Subcutaneous abdominal adipose tissue (tissue), 5 donors: ENCODE measurements around the gene IFITM2.
A peak's percentile ranks its signal among the peaks of the same experiment; 100 is the strongest.
"Not testable (repeated sequence)": the region's sequence is repeated elsewhere in the genome, so short reads cannot be mapped to it uniquely, and the experiment has no call there.

Source experiments
- H3K27ac ChIP-seq: one replicate; pipeline ENCODE4 v1.7.0; 2013; ENCODE audit warnings: low read depth, mild to moderate bottlenecking, inconsistent platforms, low read length, moderate library complexity
- H3K27me3 ChIP-seq, 5 donors: one replicate each; pipeline ENCODE4 v1.7.0; 2013; ENCODE audit warnings: low read length in 5 of 5, inconsistent platforms in 1 of 5; ENCODE audit not compliant: control insufficient read depth in 5 of 5, insufficient read depth in 4 of 5
- H3K36me3 ChIP-seq, 5 donors: one replicate each; pipeline ENCODE4 v1.7.0; 2013; ENCODE audit warnings: low read length in 5 of 5; ENCODE audit not compliant: control insufficient read depth in 5 of 5, insufficient read depth in 5 of 5
- H3K4me1 ChIP-seq, 5 donors: one replicate each; pipeline ENCODE4 v1.7.0; 2013; ENCODE audit warnings: low read length in 5 of 5, mild to moderate bottlenecking in 3 of 5, moderate library complexity in 1 of 5; ENCODE audit not compliant: control insufficient read depth in 5 of 5, insufficient read depth in 5 of 5
- H3K4me3 ChIP-seq, 5 donors: one replicate each; pipeline ENCODE4 v1.7.0; 2013; ENCODE audit warnings: low read length in 5 of 5, low read depth in 1 of 5
- H3K9ac ChIP-seq, 5 donors: one replicate each; pipeline ENCODE4 v1.7.0; 2013; ENCODE audit warnings: low read length in 5 of 5, mild to moderate bottlenecking in 4 of 5, moderate library complexity in 3 of 5
- H3K9me3 ChIP-seq, 5 donors: one replicate each; pipeline ENCODE4 v1.7.0; 2013; ENCODE audit warnings: low read length in 5 of 5; ENCODE audit not compliant: control insufficient read depth in 5 of 5
- donor health status: healthy.
- donor health status: healthy.
- donor health status: healthy.
- donor health status: healthy.
- donor health status: healthy.

Gene IFITM2

DNA sequence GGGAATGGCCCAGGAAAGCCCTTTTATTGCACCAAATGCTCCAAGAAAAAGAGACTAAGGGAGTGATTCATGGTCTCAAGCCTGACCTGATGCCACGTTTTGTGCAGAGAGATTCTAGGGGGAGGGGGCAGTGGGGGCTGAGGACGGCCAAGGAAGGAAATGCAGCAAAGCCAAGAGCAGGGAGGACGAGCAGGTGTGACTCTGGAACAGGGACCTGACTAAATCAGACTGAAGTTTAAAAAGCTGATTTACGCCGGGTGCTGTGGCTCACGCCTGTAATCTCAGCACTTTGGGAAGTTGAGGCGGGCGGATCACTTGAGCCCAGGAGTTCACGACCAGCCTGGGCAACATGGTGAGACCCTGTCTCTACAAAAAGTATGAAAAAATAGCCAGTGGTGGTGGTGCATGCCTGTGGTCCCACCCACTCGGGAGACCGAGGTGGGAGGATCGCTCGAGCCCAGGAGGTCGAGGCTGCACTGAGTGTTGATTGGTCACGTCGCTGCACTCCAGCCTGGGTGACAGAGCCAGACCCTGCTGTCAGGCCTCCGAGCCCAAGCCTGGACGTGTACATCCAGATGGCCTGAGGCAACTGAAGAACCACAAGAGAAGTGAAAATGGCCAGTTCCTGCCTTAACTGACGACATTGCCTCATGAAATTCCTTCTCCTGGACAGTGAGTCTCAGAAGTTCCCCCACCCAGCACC, 23.9 kb downstream of the IFITM2 start:
- H3K9ac ChIP-seq: no peak overlapping the region
- no peaks in the 10 kb centered on the region for H3K27me3 ChIP-seq
- H3K4me1 ChIP-seq: peaks cover 5 to 31% (median 25%) of the 10 kb centered on the region in 5 donors
- no peaks in the 10 kb centered on the region for H3K36me3 ChIP-seq
- H3K27ac ChIP-seq: no peak overlapping the region
- H3K4me3 ChIP-seq: no peak overlapping the region
- H3K9me3 ChIP-seq: no peaks in the 10 kb centered on the region

GRCh38 chr11:332651-333480, 25.2 kb downstream of the IFITM2 start:
- no peak overlapping the region for H3K4me3 ChIP-seq
- H3K9ac ChIP-seq: no peak overlapping the region
- H3K9me3 ChIP-seq: no peaks in the 10 kb centered on the region
- no peaks in the 10 kb centered on the region for H3K27me3 ChIP-seq
- peaks cover 7 to 23% (median 17%) of the 10 kb centered on the region in 5 donors for H3K4me1 ChIP-seq
- no peak overlapping the region for H3K27ac ChIP-seq
- H3K36me3 ChIP-seq: no peaks in the 10 kb centered on the region

- not testable (repeated sequence) for H3K27me3 ChIP-seq, H3K9ac ChIP-seq
- H3K4me1 ChIP-seq: peaks cover 7 to 23% (median 17%) of the 10 kb centered on the region in 5 donors
Measured at GRCh38 chr11:333616-334263, 26.1 kb downstream of the IFITM2 start.

GRCh38 chr11:334264-334994, 26.8 kb downstream of the IFITM2 start:
- Histone ChIP-seq H3K9ac (peak overlapping the region in 1 of 5 donors; percentile 41), H3K27me3 (no peaks in the 10 kb centered on the region), H3K4me3 (no peak overlapping the region), H3K4me1 (peaks cover 7 to 23% (median 17%) of the 10 kb centered on the region in 5 donors), H3K9me3 (no peaks in the 10 kb centered on the region), H3K27ac (no peak overlapping the region), H3K36me3 (no peaks in the 10 kb centered on the region)

More at GRCh38 chr11:333616-334263, 26.1 kb downstream of the IFITM2 start:
- not testable (repeated sequence) for H3K4me3 ChIP-seq, H3K36me3 ChIP-seq, H3K9me3 ChIP-seq, H3K27ac ChIP-seq

- Histone ChIP-seq H3K27me3 (no peaks in the 10 kb centered on the region), H3K9ac (peak overlapping the region in 3 of 5 donors; percentile 28 to 39 (median 33)), H3K9me3 (no peaks in the 10 kb centered on the region), H3K4me3 (no peak overlapping the region), H3K27ac (peak overlapping the region; percentile 52), H3K36me3 (no peaks in the 10 kb centered on the region), H3K4me1 (peaks cover 7 to 23% (median 17%) of the 10 kb centered on the region in 5 donors)
Measured at GRCh38 chr11:335779-336658, 28.4 kb downstream of the IFITM2 start.

- Histone ChIP-seq H3K4me1 (peaks cover 7 to 23% (median 17%) of the 10 kb centered on the region in 5 donors), H3K36me3 (no peaks in the 10 kb centered on the region), H3K27me3 (no peaks in the 10 kb centered on the region), H3K9ac (no peak overlapping the region), H3K4me3 (no peak overlapping the region), H3K9me3 (no peaks in the 10 kb centered on the region), H3K27ac (peak overlapping the region; percentile 52)
Measured at GRCh38 chr11:336659-337198, 29.1 kb downstream of the IFITM2 start.

DNA sequence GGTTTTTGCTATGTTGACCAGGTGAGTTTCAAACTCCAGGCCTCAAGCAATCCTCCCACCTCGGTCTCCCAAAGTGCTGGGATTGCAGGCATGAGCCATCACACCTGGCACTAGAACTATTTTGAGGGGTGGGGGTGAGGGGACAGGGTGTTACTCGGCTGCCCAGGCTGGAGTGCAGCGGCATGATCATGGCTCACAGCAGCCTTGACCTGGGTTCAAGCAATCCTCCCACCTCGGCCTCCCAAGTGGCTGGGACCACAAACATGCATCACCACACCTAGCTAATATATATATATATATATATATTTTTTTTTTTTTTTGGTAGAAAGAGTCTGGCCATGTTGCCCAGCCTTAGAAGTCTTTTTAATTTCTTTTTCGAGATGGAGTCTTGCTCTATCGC, 30.1 kb downstream of the IFITM2 start:
- no peaks in the 10 kb centered on the region for H3K9me3 ChIP-seq
- H3K27me3 ChIP-seq: no peaks in the 10 kb centered on the region
- H3K27ac ChIP-seq: no peak overlapping the region
- no peaks in the 10 kb centered on the region for H3K36me3 ChIP-seq
- H3K4me3 ChIP-seq: no peak overlapping the region
- peaks cover 7 to 23% (median 17%) of the 10 kb centered on the region in 5 donors for H3K4me1 ChIP-seq
- no peak overlapping the region for H3K9ac ChIP-seq

- Histone ChIP-seq H3K9me3 (no peaks in the 10 kb centered on the region), H3K9ac (no peak overlapping the region), H3K36me3 (no peaks in the 10 kb centered on the region), H3K27ac (no peak overlapping the region), H3K4me1 (peaks cover 3 to 17% (median 14%) of the 10 kb centered on the region in 5 donors), H3K4me3 (no peak overlapping the region), H3K27me3 (no peaks in the 10 kb centered on the region)
Measured at GRCh38 chr11:339963-340362, 32.3 kb downstream of the IFITM2 start.
